ENCODE data around the gene FAM161A. TPM values are rescaled to one million over a fixed set of nuclear protein-coding genes. Genes with fewer than 3 reads are reported as not detected.

FAM161A gene
- total RNA-seq, 3 donors from 2014 or later (not counting 1 experiment from before 2014, with no cell fraction given), result 0.68 to 1.1 (median 0.88) TPM

- Histone ChIP-seq H3K27me3 (ENCODE audit: control insufficient read depth, insufficient read depth, low read length) (no peaks in the 10 kb centered on the region), H3K9me3 (ENCODE audit: control insufficient read depth, insufficient read depth, low read length) (no peaks in the 10 kb centered on the region), H3K4me3 (ENCODE audit: low read length) (no peak overlapping the region), H3K36me3 (ENCODE audit: control insufficient read depth, insufficient read depth, low read length) (no peaks in the 10 kb centered on the region), H3K27ac (ENCODE audit: low read length) (no peak overlapping the region), H3K4me1 (ENCODE audit: control insufficient read depth, insufficient read depth, low read length) (peaks cover 4% of the 10 kb centered on the region)
- Mint-ChIP-seq H3K27ac (no peak overlapping the region), H3K27me3 (ENCODE audit: low read depth in 2 of 2) (peaks cover 0 to 8% of the 10 kb centered on the region in 2 donors), H3K4me1 (peaks cover 4 to 6% of the 10 kb centered on the region in 2 donors), H3K9me3 (no peaks in the 10 kb centered on the region), H3K36me3 (no peaks in the 10 kb centered on the region), H3K4me3 (no peak overlapping the region)
- intact Hi-C loops (cut with micrococcal nuclease), result no loop called here
- ATAC-seq (no peak), DNase-seq (no peak)
- TF ChIP-seq, protein P1, sequence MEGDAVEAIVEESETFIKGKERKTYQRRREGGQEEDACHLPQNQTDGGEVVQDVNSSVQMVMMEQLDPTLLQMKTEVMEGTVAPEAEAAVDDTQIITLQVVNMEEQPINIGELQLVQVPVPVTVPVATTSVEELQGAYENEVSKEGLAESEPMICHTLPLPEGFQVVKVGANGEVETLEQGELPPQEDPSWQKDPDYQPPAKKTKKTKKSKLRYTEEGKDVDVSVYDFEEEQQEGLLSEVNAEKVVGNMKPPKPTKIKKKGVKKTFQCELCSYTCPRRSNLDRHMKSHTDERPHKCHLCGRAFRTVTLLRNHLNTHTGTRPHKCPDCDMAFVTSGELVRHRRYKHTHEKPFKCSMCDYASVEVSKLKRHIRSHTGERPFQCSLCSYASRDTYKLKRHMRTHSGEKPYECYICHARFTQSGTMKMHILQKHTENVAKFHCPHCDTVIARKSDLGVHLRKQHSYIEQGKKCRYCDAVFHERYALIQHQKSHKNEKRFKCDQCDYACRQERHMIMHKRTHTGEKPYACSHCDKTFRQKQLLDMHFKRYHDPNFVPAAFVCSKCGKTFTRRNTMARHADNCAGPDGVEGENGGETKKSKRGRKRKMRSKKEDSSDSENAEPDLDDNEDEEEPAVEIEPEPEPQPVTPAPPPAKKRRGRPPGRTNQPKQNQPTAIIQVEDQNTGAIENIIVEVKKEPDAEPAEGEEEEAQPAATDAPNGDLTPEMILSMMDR (IDR thresholded peaks at IDR 0.05), result no peak
- 82% methylated on average over 8 of the region's 8 CpGs for WGBS (ENCODE audit: insufficient coverage)
Measured at GRCh38 chr2:61789807-61790602, 63.9 kb downstream of the FAM161A start.

- intact Hi-C loops (cut with micrococcal nuclease), result no loop called here
- H3K27me3 Mint-ChIP-seq (ENCODE audit: low read depth in 2 of 2), result peaks cover 3 to 10% of the 10 kb centered on the region in 2 donors
- no peaks in the 10 kb centered on the region for H3K4me1 Mint-ChIP-seq
- Histone ChIP-seq H3K27ac (ENCODE audit: low read length) (no peak overlapping the region), H3K4me1 (ENCODE audit: control insufficient read depth, insufficient read depth, low read length) (no peaks in the 10 kb centered on the region), H3K36me3 (ENCODE audit: control insufficient read depth, insufficient read depth, low read length) (no peaks in the 10 kb centered on the region), H3K27me3 (ENCODE audit: control insufficient read depth, insufficient read depth, low read length) (no peaks in the 10 kb centered on the region), H3K9me3 (ENCODE audit: control insufficient read depth, insufficient read depth, low read length) (no peaks in the 10 kb centered on the region), H3K4me3 (ENCODE audit: low read length) (no peak overlapping the region)
- WGBS (ENCODE audit: insufficient coverage), result 90% methylated on average over 2 of the region's 4 CpGs
- no peak overlapping the region for H3K4me3 Mint-ChIP-seq
- ATAC-seq (no peak), DNase-seq (no peak)
- TF ChIP-seq, protein P1 (IDR thresholded peaks at IDR 0.05), result no peak
- no peak overlapping the region for H3K27ac Mint-ChIP-seq
- H3K36me3 Mint-ChIP-seq, result no peaks in the 10 kb centered on the region
- H3K9me3 Mint-ChIP-seq, result no peaks in the 10 kb centered on the region
Measured at GRCh38 chr2:61787941-61788563, 65.8 kb downstream of the FAM161A start.

GRCh38 chr2:61786876-61787275, 67.0 kb downstream of the FAM161A start:
- no peak for DNase-seq
- no peak for ATAC-seq
- no peaks in the 10 kb centered on the region for H3K9me3 ChIP-seq (ENCODE audit: control insufficient read depth, insufficient read depth, low read length)
- H3K36me3 Mint-ChIP-seq, result no peaks in the 10 kb centered on the region
- 92% methylated on average over 2 of the region's 2 CpGs for WGBS (ENCODE audit: insufficient coverage)
- no peaks in the 10 kb centered on the region for H3K36me3 ChIP-seq (ENCODE audit: control insufficient read depth, insufficient read depth, low read length)
- H3K27me3 ChIP-seq (ENCODE audit: control insufficient read depth, insufficient read depth, low read length), result no peaks in the 10 kb centered on the region
- peaks cover 7 to 14% of the 10 kb centered on the region in 2 donors for H3K27me3 Mint-ChIP-seq (ENCODE audit: low read depth in 2 of 2)
- H3K27ac ChIP-seq (ENCODE audit: low read length), result no peak overlapping the region
- intact Hi-C loops (cut with micrococcal nuclease), result no loop called here
- H3K9me3 Mint-ChIP-seq, result no peaks in the 10 kb centered on the region
- TF ChIP-seq, protein P1 (IDR thresholded peaks at IDR 0.05), result no peak
- no peak overlapping the region for H3K4me3 Mint-ChIP-seq
- H3K4me1 ChIP-seq (ENCODE audit: control insufficient read depth, insufficient read depth, low read length), result no peaks in the 10 kb centered on the region
- H3K27ac Mint-ChIP-seq, result no peak overlapping the region
- H3K4me1 Mint-ChIP-seq, result no peaks in the 10 kb centered on the region
- H3K4me3 ChIP-seq (ENCODE audit: low read length), result no peak overlapping the region

All from natural killer cell (primary cell).